ENCODE measurements around the gene PDLIM1.
A peak's percentile ranks its signal among the peaks of the same experiment; 100 is the strongest.

- peak in 1 of 2 donors; percentile 12 for TF ChIP-seq POLR2AphosphoS5 (IDR thresholded peaks at IDR 0.05)
- TF ChIP-seq, protein P1, sequence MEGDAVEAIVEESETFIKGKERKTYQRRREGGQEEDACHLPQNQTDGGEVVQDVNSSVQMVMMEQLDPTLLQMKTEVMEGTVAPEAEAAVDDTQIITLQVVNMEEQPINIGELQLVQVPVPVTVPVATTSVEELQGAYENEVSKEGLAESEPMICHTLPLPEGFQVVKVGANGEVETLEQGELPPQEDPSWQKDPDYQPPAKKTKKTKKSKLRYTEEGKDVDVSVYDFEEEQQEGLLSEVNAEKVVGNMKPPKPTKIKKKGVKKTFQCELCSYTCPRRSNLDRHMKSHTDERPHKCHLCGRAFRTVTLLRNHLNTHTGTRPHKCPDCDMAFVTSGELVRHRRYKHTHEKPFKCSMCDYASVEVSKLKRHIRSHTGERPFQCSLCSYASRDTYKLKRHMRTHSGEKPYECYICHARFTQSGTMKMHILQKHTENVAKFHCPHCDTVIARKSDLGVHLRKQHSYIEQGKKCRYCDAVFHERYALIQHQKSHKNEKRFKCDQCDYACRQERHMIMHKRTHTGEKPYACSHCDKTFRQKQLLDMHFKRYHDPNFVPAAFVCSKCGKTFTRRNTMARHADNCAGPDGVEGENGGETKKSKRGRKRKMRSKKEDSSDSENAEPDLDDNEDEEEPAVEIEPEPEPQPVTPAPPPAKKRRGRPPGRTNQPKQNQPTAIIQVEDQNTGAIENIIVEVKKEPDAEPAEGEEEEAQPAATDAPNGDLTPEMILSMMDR (IDR thresholded peaks at IDR 0.05): peak in 1 of 3 experiments; percentile 26
Measured at GRCh38 chr10:95289003-95289920, 1.5 kb downstream of the PDLIM1 start.

All from esophagus muscularis mucosa (tissue), 3 donors.